Peyer's patch (tissue), 4 donors: ENCODE data around the gene EPB41L4A.

Experiments
- CTCF ChIP-seq, 6 experiments: fragments of 450-650 bp in 4 of 6; fragments of 200-600 bp in 2 of 6; sonication (generic) in 1 of 6; IDR thresholded peaks; one replicate each; pipeline ENCODE4 v1.5.1; 2017 to 2019; ENCODE audit warnings: antibody characterized with exemption in 6 of 6, mild to moderate bottlenecking in 3 of 6, moderate library complexity in 1 of 6
- POLR2A ChIP-seq, 2 donors: fragments of 450-650 bp; IDR thresholded peaks; one replicate each; pipeline ENCODE4 v1.5.1; 2017; ENCODE audit warnings: antibody characterized with exemption in 2 of 2, mild to moderate bottlenecking in 2 of 2, moderate library complexity in 2 of 2

- no peak for TF ChIP-seq CTCF (IDR thresholded peaks at IDR 0.05)
- no peak for TF ChIP-seq POLR2A (IDR thresholded peaks at IDR 0.05)
Observed at GRCh38 chr5:112203229-112203628, 215.8 kb downstream of the EPB41L4A start.
